ENCODE results near the gene SLC5A9. TPM values are rescaled to one million over a fixed set of nuclear protein-coding genes. Genes with fewer than 3 reads are reported as not detected.

SLC5A9 gene
- total and polyA plus RNA-seq, 2 donors (not counting 1 experiment from before 2014, with no cell fraction given) = not detected

DNA sequence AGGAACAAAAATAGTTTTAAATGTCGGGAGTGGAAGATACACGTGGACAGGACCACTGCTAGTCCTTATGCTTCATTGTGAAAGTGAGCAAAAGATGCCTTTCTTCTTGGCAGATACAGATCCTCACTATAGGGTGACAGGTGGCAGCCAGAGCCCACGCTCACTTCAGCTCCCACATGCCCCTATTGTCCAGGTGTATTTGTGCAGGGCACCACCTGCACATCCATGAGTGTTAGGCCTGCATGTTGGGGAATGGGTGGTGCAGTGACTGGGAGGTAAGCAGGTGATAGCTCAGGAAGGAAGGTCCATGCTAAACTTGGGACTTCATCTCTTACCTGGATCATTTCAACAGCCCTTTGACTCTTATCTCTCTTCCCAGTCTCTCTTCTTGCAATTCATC is 27.4 kb downstream of the SLC5A9 start:
- TF ChIP-seq EZH2 (IDR thresholded peaks at IDR 0.05; ENCODE audit: low read length, missing control alignments) = no peak
- TF ChIP-seq, protein P1, sequence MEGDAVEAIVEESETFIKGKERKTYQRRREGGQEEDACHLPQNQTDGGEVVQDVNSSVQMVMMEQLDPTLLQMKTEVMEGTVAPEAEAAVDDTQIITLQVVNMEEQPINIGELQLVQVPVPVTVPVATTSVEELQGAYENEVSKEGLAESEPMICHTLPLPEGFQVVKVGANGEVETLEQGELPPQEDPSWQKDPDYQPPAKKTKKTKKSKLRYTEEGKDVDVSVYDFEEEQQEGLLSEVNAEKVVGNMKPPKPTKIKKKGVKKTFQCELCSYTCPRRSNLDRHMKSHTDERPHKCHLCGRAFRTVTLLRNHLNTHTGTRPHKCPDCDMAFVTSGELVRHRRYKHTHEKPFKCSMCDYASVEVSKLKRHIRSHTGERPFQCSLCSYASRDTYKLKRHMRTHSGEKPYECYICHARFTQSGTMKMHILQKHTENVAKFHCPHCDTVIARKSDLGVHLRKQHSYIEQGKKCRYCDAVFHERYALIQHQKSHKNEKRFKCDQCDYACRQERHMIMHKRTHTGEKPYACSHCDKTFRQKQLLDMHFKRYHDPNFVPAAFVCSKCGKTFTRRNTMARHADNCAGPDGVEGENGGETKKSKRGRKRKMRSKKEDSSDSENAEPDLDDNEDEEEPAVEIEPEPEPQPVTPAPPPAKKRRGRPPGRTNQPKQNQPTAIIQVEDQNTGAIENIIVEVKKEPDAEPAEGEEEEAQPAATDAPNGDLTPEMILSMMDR (conservative IDR thresholded peaks at IDR 0.05 in 1 of 2, IDR thresholded peaks at IDR 0.05 in 1 of 2; ENCODE audit: low read depth in 1 of 2, low read length in 2 of 2) = no peak
- Histone ChIP-seq H3K9me3 (ENCODE audit: control insufficient read depth, insufficient read depth, low read depth, low read length) (no peaks in the 10 kb centered on the region), H3K27me3 (ENCODE audit: control insufficient read depth, insufficient read depth, low read length) (no peaks in the 10 kb centered on the region), H3K4me2 (ENCODE audit: extremely low read depth, insufficient read depth, low read length) (no peak overlapping the region), H2AFZ (ENCODE audit: low read length) (no peak overlapping the region), H3K9ac (ENCODE audit: insufficient read depth, low read length) (no peak overlapping the region), H3K4me3 (replicated peaks in 1 of 4; ENCODE audit: control extremely low read depth in 1 of 4, insufficient read depth in 1 of 4, low read depth in 3 of 4, low read length in 4 of 4) (no peak overlapping the region), H4K20me1 (ENCODE audit: control insufficient read depth, extremely low read depth, insufficient read depth, low read length) (no peaks in the 10 kb centered on the region), H3K79me2 (ENCODE audit: control insufficient read depth, insufficient read depth, low read length) (no peaks in the 10 kb centered on the region), H3K27ac (ENCODE audit: insufficient read depth, low read length) (no peak overlapping the region), H3K36me3 (ENCODE audit: control insufficient read depth, insufficient read depth, low read length) (no peaks in the 10 kb centered on the region), H3K4me1 (ENCODE audit: control insufficient read depth, extremely low read depth, insufficient read depth, low read length) (no peaks in the 10 kb centered on the region)
- no peak for DNase-seq (ENCODE audit: low read depth in 2 of 2)

DNA sequence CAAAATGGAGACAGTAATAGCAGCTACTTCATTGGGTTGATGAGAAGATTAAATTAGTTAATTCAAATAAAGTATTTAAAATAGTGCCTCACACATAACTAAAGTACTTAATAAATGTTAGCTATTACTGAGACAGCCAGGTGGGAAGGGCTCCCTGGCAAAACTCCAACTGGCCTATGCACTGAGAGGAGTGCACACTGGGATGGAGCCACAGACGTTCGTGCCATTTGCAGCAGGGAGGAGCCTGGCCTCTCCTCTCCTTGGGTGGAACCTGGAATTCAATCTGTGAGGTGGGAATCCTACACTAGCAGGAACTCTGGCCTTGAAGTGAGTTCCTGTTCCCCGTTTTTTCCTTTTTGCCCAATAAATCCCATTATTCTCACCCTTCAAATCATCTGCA is 28.1 kb downstream of the SLC5A9 start:
- DNase-seq (ENCODE audit: low read depth in 2 of 2) = no peak
- Histone ChIP-seq H3K4me3 (replicated peaks in 1 of 4; ENCODE audit: control extremely low read depth in 1 of 4, insufficient read depth in 1 of 4, low read depth in 3 of 4, low read length in 4 of 4) (no peak overlapping the region), H3K9me3 (ENCODE audit: control insufficient read depth, insufficient read depth, low read depth, low read length) (no peaks in the 10 kb centered on the region), H3K4me2 (ENCODE audit: extremely low read depth, insufficient read depth, low read length) (no peak overlapping the region), H3K36me3 (ENCODE audit: control insufficient read depth, insufficient read depth, low read length) (no peaks in the 10 kb centered on the region), H3K4me1 (ENCODE audit: control insufficient read depth, extremely low read depth, insufficient read depth, low read length) (no peaks in the 10 kb centered on the region), H3K27ac (ENCODE audit: insufficient read depth, low read length) (no peak overlapping the region), H3K9ac (ENCODE audit: insufficient read depth, low read length) (no peak overlapping the region), H4K20me1 (ENCODE audit: control insufficient read depth, extremely low read depth, insufficient read depth, low read length) (no peaks in the 10 kb centered on the region), H3K27me3 (ENCODE audit: control insufficient read depth, insufficient read depth, low read length) (no peaks in the 10 kb centered on the region), H2AFZ (ENCODE audit: low read length) (no peak overlapping the region), H3K79me2 (ENCODE audit: control insufficient read depth, insufficient read depth, low read length) (no peaks in the 10 kb centered on the region)
- no peak for TF ChIP-seq EZH2 (IDR thresholded peaks at IDR 0.05; ENCODE audit: low read length, missing control alignments)
- TF ChIP-seq, protein P1 (conservative IDR thresholded peaks at IDR 0.05 in 1 of 2, IDR thresholded peaks at IDR 0.05 in 1 of 2; ENCODE audit: low read depth in 1 of 2, low read length in 2 of 2) = no peak

DNA sequence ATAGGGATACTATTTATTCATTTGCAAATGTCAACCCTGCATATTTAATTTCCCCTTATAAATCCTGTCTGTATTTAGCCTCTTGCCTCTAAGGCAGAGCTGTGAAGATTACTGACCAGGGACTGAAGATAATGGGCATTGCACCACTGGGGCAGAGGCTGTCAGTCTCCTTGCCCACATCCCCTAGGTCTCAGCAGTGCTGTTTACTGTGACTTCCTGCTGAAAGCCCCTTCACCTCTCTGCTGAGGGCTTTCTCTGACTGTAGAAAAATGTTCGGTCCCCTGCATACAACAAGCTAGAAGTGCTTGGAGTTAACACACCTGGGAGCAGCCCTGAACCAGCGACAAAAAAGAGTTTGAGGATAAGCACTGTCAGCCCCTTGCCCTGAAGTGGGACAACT is 28.8 kb downstream of the SLC5A9 start:
- Histone ChIP-seq H2AFZ (ENCODE audit: low read length) (no peak overlapping the region), H4K20me1 (ENCODE audit: control insufficient read depth, extremely low read depth, insufficient read depth, low read length) (no peaks in the 10 kb centered on the region), H3K36me3 (ENCODE audit: control insufficient read depth, insufficient read depth, low read length) (no peaks in the 10 kb centered on the region)

More for the DNA sequence above, 28.8 kb downstream of the SLC5A9 start:
- Histone ChIP-seq H3K79me2 (ENCODE audit: control insufficient read depth, insufficient read depth, low read length) (no peaks in the 10 kb centered on the region), H3K9me3 (ENCODE audit: control insufficient read depth, insufficient read depth, low read depth, low read length) (no peaks in the 10 kb centered on the region), H3K27ac (ENCODE audit: insufficient read depth, low read length) (no peak overlapping the region), H3K9ac (ENCODE audit: insufficient read depth, low read length) (no peak overlapping the region), H3K4me1 (ENCODE audit: control insufficient read depth, extremely low read depth, insufficient read depth, low read length) (no peaks in the 10 kb centered on the region), H3K4me2 (ENCODE audit: extremely low read depth, insufficient read depth, low read length) (no peak overlapping the region), H3K4me3 (replicated peaks in 1 of 4; ENCODE audit: control extremely low read depth in 1 of 4, insufficient read depth in 1 of 4, low read depth in 3 of 4, low read length in 4 of 4) (no peak overlapping the region), H3K27me3 (ENCODE audit: control insufficient read depth, insufficient read depth, low read length) (no peaks in the 10 kb centered on the region)
- DNase-seq (ENCODE audit: low read depth in 2 of 2) = no peak
- no peak for TF ChIP-seq EZH2 (IDR thresholded peaks at IDR 0.05; ENCODE audit: low read length, missing control alignments)
- TF ChIP-seq, protein P1 (conservative IDR thresholded peaks at IDR 0.05 in 1 of 2, IDR thresholded peaks at IDR 0.05 in 1 of 2; ENCODE audit: low read depth in 1 of 2, low read length in 2 of 2) = no peak

Measured in fibroblast of lung (primary cell).